GM03348 (cell line): ENCODE results near the gene MCOLN3.
"Not testable (repeated sequence)": the region's sequence is repeated elsewhere in the genome, so short reads cannot be mapped to it uniquely, and the experiment has no call there.

Experiments used
- DNase-seq: peaks from one replicate; pipeline ENCODE4 v3.0.0; 2012; ENCODE audit warnings: low spot score

Gene MCOLN3

DNA sequence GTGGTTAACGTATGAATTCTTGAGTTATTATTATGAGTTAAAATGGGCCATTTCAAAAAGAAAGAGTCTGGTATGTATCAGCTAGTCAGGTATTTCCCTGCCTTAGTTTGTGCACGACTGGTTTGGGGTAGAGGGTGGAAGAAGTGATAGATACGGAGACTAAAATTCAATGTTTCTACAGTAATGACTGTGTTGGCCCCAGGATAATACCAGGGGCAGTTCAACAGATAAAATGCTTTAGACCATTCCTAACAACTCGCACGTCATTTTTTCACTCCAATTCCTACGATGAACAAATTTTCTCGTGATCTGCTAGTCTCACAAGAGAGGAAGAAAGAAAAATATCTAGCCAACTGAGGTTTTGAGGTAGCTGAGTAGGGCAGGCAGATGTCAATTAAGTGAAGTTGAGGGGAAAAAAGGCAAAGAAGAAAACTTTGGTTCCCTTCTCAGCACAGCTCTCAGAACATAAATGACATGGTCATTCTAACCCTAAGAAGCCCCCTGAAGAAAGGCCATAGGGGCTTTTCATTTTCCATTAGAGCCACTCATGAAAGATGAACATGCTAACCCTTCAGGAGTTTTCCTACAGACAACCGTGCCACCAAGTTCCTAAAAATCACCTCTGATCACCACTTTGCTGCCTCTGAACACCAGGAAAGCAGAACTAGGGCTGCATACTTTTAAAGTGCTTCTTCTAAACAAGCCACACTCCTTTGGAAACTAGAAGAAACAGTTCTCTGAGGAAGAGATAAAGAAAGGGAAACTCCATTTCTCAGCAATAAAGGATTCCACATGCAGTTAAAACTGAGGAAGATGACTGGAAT, 57.0 kb downstream of the MCOLN3 start:
- no peak for DNase-seq

GRCh38 chr1:84988588-84988987, 59.7 kb downstream of the MCOLN3 start:
- DNase-seq: no peak

GRCh38 chr1:84986561-84986960, 61.7 kb downstream of the MCOLN3 start:
- not testable (repeated sequence) for DNase-seq

DNA sequence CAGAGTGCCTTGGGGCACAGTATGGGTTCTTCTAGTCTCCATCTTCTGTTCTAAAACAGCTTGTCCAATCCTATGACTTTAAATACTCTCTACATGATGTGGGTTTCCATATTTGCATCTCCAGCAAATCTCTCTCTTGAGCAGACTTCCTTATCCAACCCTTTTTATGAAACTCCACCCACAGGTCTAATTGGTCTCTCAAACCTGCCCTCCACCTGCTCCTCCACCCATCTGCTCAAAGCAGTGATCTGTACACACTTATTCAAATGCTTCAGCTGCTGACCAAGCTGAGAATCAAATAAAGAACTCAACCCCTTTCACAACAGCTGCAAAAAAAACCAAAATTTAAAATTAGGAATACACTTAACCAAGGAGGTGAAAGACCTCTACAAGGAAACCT, 62.9 kb downstream of the MCOLN3 start:
- DNase-seq: no peak

- DNase-seq: no peak
Measured at GRCh38 chr1:84982395-84982794, 65.9 kb downstream of the MCOLN3 start.

- DNase-seq: no peak
Measured at GRCh38 chr1:84975035-84975434, 73.3 kb downstream of the MCOLN3 start.

GRCh38 chr1:84973498-84974334, 74.6 kb downstream of the MCOLN3 start:
- DNase-seq: no peak

- no peak for DNase-seq
Measured at GRCh38 chr1:84972377-84972987, 75.8 kb downstream of the MCOLN3 start.

GRCh38 chr1:84971957-84972356, 76.3 kb downstream of the MCOLN3 start:
- no peak for DNase-seq

DNA sequence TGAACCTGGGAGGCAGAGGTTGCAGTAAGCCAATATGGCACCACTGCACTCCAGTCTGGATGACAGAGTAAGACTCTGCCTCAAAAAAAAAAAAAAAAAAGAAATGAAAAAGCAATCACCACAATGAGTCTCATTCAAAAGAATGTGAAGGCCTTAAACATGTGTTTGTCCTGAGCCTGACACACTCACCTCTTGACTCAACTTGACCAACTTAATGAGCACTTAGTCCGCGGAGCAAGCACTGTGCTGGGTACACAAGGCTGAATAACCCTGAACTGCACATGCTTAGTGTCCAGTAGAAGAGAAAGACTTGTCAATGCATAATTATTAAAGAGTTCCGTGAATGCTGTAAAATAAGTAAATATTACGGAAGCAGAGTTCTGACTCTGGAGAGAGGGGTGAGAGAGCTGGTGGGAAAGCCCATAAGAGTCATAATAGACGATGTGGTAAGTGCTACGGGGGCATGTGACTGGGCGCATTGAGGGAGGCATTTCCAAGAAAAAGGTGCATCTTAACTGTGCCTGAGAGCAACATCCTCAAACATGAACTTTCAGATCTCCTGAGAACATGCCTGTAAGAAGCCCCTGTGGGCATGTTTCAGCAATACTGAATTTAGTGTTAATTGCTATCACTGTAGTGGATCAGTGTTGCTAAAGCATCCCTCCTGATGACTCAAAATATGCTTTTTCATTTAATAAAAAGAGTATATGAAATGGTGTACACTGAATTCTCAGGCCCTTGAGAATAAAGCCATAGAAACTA, 78.6 kb downstream of the MCOLN3 start:
- no peak for DNase-seq

- DNase-seq: no peak
Measured at GRCh38 chr1:84968865-84969264, 79.4 kb downstream of the MCOLN3 start.

DNA sequence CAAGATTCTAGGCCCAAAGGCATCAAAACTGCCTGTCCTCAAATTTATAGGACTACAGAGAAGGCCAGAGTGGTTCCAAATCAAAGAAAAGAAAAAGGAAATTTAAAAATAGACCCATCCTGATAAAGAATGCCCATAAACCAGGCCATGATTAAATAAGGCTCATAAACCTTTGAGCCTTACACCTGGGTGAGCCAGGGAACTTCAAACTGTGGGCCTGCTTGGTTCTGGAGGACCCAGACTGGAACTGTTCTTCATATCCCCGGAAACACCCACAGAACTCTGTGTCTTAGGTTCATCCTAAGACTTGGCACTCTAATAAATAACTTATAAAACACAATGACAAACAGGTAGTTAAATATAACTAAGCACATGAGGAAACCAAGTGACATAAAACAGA, 80.2 kb downstream of the MCOLN3 start:
- DNase-seq: no peak
